Measurements from ENCODE around the gene SPOP. TPM values are rescaled to one million over a fixed set of nuclear protein-coding genes. Genes with fewer than 3 reads are reported as not detected.

The SPOP gene
- total and polyA plus RNA-seq, 2 experiments from 2014 or later: 13.9 to 18.6 TPM

GRCh38 chr17:49598918-49599317 is 79.0 kb downstream of the SPOP start:
- no peak overlapping the region for H3K27ac ChIP-seq (ENCODE audit: low read depth)
- H3F3A ChIP-seq (replicated peaks; ENCODE audit: low read depth): no peaks in the 10 kb centered on the region
- H3K79me2 ChIP-seq (replicated peaks; ENCODE audit: insufficient read depth): no peaks in the 10 kb centered on the region
- TF ChIP-seq CTCF (conservative IDR thresholded peaks at IDR 0.05; ENCODE audit: low read depth in 2 of 2): no peak
- H2AFZ ChIP-seq: no peak overlapping the region
- no peak overlapping the region for H3K4me2 ChIP-seq
- Mint-ChIP-seq H3K27me3 (ENCODE audit: insufficient read depth, low read depth, poor library complexity) (peaks cover 2% of the 10 kb centered on the region), H3K27ac (no peak overlapping the region), H3K4me1 (no peaks in the 10 kb centered on the region), H3K9me3 (no peaks in the 10 kb centered on the region; the same call in 2 of the 3 replicates), H3K4me3 (no peak overlapping the region), H3K36me3 (ENCODE audit: low read depth) (peaks cover 17% of the 10 kb centered on the region; the same call in 2 of the 3 replicates)
- H3K9me2 ChIP-seq (ENCODE audit: insufficient read depth): no peaks in the 10 kb centered on the region
- H3K36me3 ChIP-seq (ENCODE audit: insufficient read depth): no peaks in the 10 kb centered on the region
- H3K4me3 ChIP-seq: no peak overlapping the region
- ATAC-seq: no peak
- no peak for DNase-seq (ENCODE audit: low spot score)
- no peaks in the 10 kb centered on the region for H4K20me1 ChIP-seq (replicated peaks; ENCODE audit: insufficient read depth)
- no peaks in the 10 kb centered on the region for H3K27me3 ChIP-seq (ENCODE audit: insufficient read depth)
- no peaks in the 10 kb centered on the region for H3K4me1 ChIP-seq (ENCODE audit: insufficient read depth)

- no peaks in the 10 kb centered on the region; the same call in 1 of the 2 replicates for H4K20me1 ChIP-seq (replicated peaks; ENCODE audit: insufficient read depth)
- no peaks in the 10 kb centered on the region for H3F3A ChIP-seq (replicated peaks; ENCODE audit: low read depth)
- H3K4me2 ChIP-seq: no peak overlapping the region
- H3K27me3 ChIP-seq (ENCODE audit: insufficient read depth): no peaks in the 10 kb centered on the region
- H3K9me2 ChIP-seq (ENCODE audit: insufficient read depth): no peaks in the 10 kb centered on the region
- no peak for DNase-seq (ENCODE audit: low spot score)
- no peaks in the 10 kb centered on the region for H3K79me2 ChIP-seq (replicated peaks; ENCODE audit: insufficient read depth)
- Mint-ChIP-seq H3K4me3 (no peak overlapping the region), H3K27me3 (ENCODE audit: insufficient read depth, low read depth, poor library complexity) (peaks cover 2% of the 10 kb centered on the region), H3K36me3 (ENCODE audit: low read depth) (peaks cover 14% of the 10 kb centered on the region; the same call in 2 of the 3 replicates), H3K27ac (no peak overlapping the region), H3K4me1 (no peaks in the 10 kb centered on the region), H3K9me3 (no peaks in the 10 kb centered on the region; the same call in 2 of the 3 replicates)
- H3K4me1 ChIP-seq (ENCODE audit: insufficient read depth): no peaks in the 10 kb centered on the region
- no peak overlapping the region for H3K4me3 ChIP-seq
- H3K27ac ChIP-seq (ENCODE audit: low read depth): no peak overlapping the region
- no peak for ATAC-seq
- no peak overlapping the region for H2AFZ ChIP-seq
- no peaks in the 10 kb centered on the region for H3K36me3 ChIP-seq (ENCODE audit: insufficient read depth)
- TF ChIP-seq EZH2phosphoT487 (IDR thresholded peaks at IDR 0.05; ENCODE audit: unreplicated experiment) (no peak), ETS1 (IDR thresholded peaks at IDR 0.05) (no peak), CTCF (conservative IDR thresholded peaks at IDR 0.05; ENCODE audit: low read depth in 2 of 2) (no peak), REST (IDR thresholded peaks at IDR 0.05; ENCODE audit: unreplicated experiment) (no peak)
Measured at GRCh38 chr17:49597928-49598655, 79.8 kb downstream of the SPOP start.

All from GM23338 (cell line).